H9 (cell line): ENCODE results near the gene CHMP1A. TPM values are rescaled to one million over a fixed set of nuclear protein-coding genes. Genes with fewer than 3 reads are reported as not detected.

Source experiments
- DNase-seq: peaks from one replicate; pipeline ENCODE4 v3.0.0-alpha.2; 2017
- H2AFZ ChIP-seq: one replicate; pipeline ENCODE4 v1.6.1; 2013; ENCODE audit warnings: mild to moderate bottlenecking, low read length, control low read depth, moderate library complexity
- H2AK5ac ChIP-seq: 2 replicates; pipeline ENCODE4 v1.6.1; 2013; ENCODE audit warnings: low read length, control low read depth, mixed read lengths; ENCODE audit not compliant: insufficient read length
- H2BK120ac ChIP-seq: one replicate; pipeline ENCODE4 v1.6.1; 2013; ENCODE audit warnings: low read depth, mild to moderate bottlenecking, low read length, control low read depth, inconsistent platforms; ENCODE audit not compliant: poor library complexity, severe bottlenecking
- H2BK12ac ChIP-seq: 2 replicates; pipeline ENCODE4 v1.6.1; 2013; ENCODE audit warnings: low read length, control low read depth, mixed read lengths, low read depth; ENCODE audit not compliant: insufficient read length
- H2BK15ac ChIP-seq: 2 replicates; pipeline ENCODE4 v1.6.1; 2013; ENCODE audit warnings: low read depth, low read length, control low read depth
- H2BK20ac ChIP-seq: one replicate; pipeline ENCODE4 v1.6.1; 2013; ENCODE audit warnings: low read depth, mild to moderate bottlenecking, low read length, control low read depth, inconsistent platforms; ENCODE audit not compliant: poor library complexity, severe bottlenecking
- H2BK5ac ChIP-seq: 2 replicates; pipeline ENCODE4 v1.6.1; 2013; ENCODE audit warnings: low read length, control low read depth, mixed read lengths; ENCODE audit not compliant: insufficient read length
- H3K14ac ChIP-seq: 2 replicates; pipeline ENCODE4 v1.6.1; 2013; ENCODE audit warnings: low read length, control low read depth; ENCODE audit not compliant: insufficient read depth
- H3K18ac ChIP-seq: 2 replicates; pipeline ENCODE4 v1.6.1; 2013; ENCODE audit warnings: low read depth, mild to moderate bottlenecking, mixed read lengths, low read length, control low read depth; ENCODE audit not compliant: insufficient read length
- H3K23ac ChIP-seq: 2 replicates; pipeline ENCODE4 v1.6.1; 2013; ENCODE audit warnings: low read length, control low read depth, mixed read lengths, low read depth; ENCODE audit not compliant: insufficient read length
- H3K23me2 ChIP-seq: 2 replicates; pipeline ENCODE4 v1.6.1; 2013; ENCODE audit warnings: low read depth, mild to moderate bottlenecking, mixed read lengths, low read length, control low read depth; ENCODE audit not compliant: insufficient read length, poor library complexity, severe bottlenecking
- H3K27ac ChIP-seq: 2 replicates; pipeline ENCODE4 v1.5.1; 2013; ENCODE audit warnings: low read length, control low read depth, mixed read lengths, low read depth; ENCODE audit not compliant: insufficient read length
- H3K27me3 ChIP-seq: 2 replicates; pipeline ENCODE4 v1.6.1; 2013; ENCODE audit warnings: low read length, control low read depth, inconsistent platforms; ENCODE audit not compliant: insufficient read depth
- H3K4ac ChIP-seq: 2 replicates; pipeline ENCODE4 v1.6.1; 2013; ENCODE audit warnings: low read depth, mild to moderate bottlenecking, control low read depth, inconsistent platforms, low read length, moderate library complexity
- H3K4me1 ChIP-seq: 2 replicates; pipeline ENCODE4 v1.6.1; 2013; ENCODE audit warnings: low read length, control low read depth, inconsistent platforms; ENCODE audit not compliant: insufficient read depth
- H3K4me2 ChIP-seq: 2 replicates; pipeline ENCODE4 v1.6.1; 2013; ENCODE audit warnings: low read length, control low read depth, mixed read lengths; ENCODE audit not compliant: insufficient read length, insufficient read depth
- H3K56ac ChIP-seq: 2 replicates; pipeline ENCODE4 v1.6.1; 2013; ENCODE audit warnings: low read depth, mild to moderate bottlenecking, mixed read lengths, low read length, control low read depth; ENCODE audit not compliant: insufficient read length
- H3K79me1 ChIP-seq: 2 replicates; pipeline ENCODE4 v1.6.1; 2013; ENCODE audit warnings: low read depth, mild to moderate bottlenecking, moderate library complexity, low read length, control low read depth, inconsistent platforms; ENCODE audit not compliant: insufficient read depth, poor library complexity, severe bottlenecking
- H3K79me2 ChIP-seq: 2 replicates; pipeline ENCODE4 v1.6.1; 2013; ENCODE audit warnings: low read length, control low read depth, inconsistent platforms; ENCODE audit not compliant: insufficient read depth
- H3K9ac ChIP-seq: 2 replicates; pipeline ENCODE4 v1.6.1; 2013; ENCODE audit warnings: low read length, control low read depth, mixed read lengths; ENCODE audit not compliant: insufficient read length; ENCODE audit errors: extremely low read depth
- H3K9me3 ChIP-seq: one replicate; pipeline ENCODE4 v1.6.1; 2013; ENCODE audit warnings: low read depth, low read length, inconsistent platforms; ENCODE audit not compliant: control insufficient read depth
- H3T11ph ChIP-seq: one replicate; pipeline ENCODE4 v1.6.1; 2013; ENCODE audit warnings: mild to moderate bottlenecking, low read length, control low read depth, inconsistent platforms
- H4K20me1 ChIP-seq: one replicate; pipeline ENCODE4 v1.6.1; 2013; ENCODE audit not compliant: control insufficient read depth, insufficient read length, insufficient read depth
- H4K5ac ChIP-seq: 2 replicates; pipeline ENCODE4 v1.6.1; 2013; ENCODE audit warnings: low read depth, mild to moderate bottlenecking, mixed read lengths, low read length, control low read depth; ENCODE audit not compliant: insufficient read length
- H4K8ac ChIP-seq: replicated peaks from 2 replicates; pipeline ENCODE4 v1.6.1; 2013; ENCODE audit warnings: low read length, control low read depth, mixed read lengths, low read depth; ENCODE audit not compliant: insufficient read length
- H4K91ac ChIP-seq: 2 replicates; pipeline ENCODE4 v1.6.1; 2013; ENCODE audit warnings: low read depth, mild to moderate bottlenecking, moderate library complexity, mixed read lengths, low read length, control low read depth; ENCODE audit not compliant: insufficient read length
- H3K27ac Mint-ChIP-seq, 3 experiments: 2 replicates in 2 of 3; 3 replicates in 1 of 3; pipeline ENCODE4 v1.8.0; 2020 to 2021; ENCODE audit warnings: mixed read lengths in 3 of 3, mild to moderate bottlenecking in 1 of 3, moderate library complexity in 1 of 3
- H3K27me3 Mint-ChIP-seq: 2 replicates; pipeline ENCODE4 v1.8.0; 2021; ENCODE audit warnings: low read depth, mild to moderate bottlenecking, moderate library complexity, mixed read lengths
- H3K36me3 Mint-ChIP-seq, 3 experiments: 2 replicates in 2 of 3; 3 replicates in 1 of 3; pipeline ENCODE4 v1.8.0; 2020 to 2021; ENCODE audit warnings: low read depth in 3 of 3, mixed read lengths in 3 of 3; ENCODE audit not compliant: insufficient read depth in 1 of 3
- H3K4me1 Mint-ChIP-seq, 2 experiments: 2 replicates each; pipeline ENCODE4 v1.8.0; 2020; ENCODE audit warnings: mixed read lengths in 2 of 2
- H3K4me3 Mint-ChIP-seq, 2 experiments: 2 replicates in 1 of 2; 3 replicates in 1 of 2; pipeline ENCODE4 v1.8.0; 2020 to 2021; ENCODE audit warnings: mild to moderate bottlenecking in 2 of 2, mixed read lengths in 2 of 2, moderate library complexity in 1 of 2
- H3K9me3 Mint-ChIP-seq, 2 experiments: 2 replicates in 1 of 2; 3 replicates in 1 of 2; pipeline ENCODE4 v1.8.0; 2020; ENCODE audit warnings: mild to moderate bottlenecking in 2 of 2, mixed read lengths in 2 of 2, moderate library complexity in 1 of 2
- WGBS: extraction: QIAGEN DNeasy Blood & Tissue Kit; methylation state at CpG from one replicate; pipeline ENCODE4 v1.1.7; 2013; ENCODE audit warnings: missing lambda C conversion rate, low lambda C conversion rate, mixed read lengths; ENCODE audit not compliant: insufficient read length; ENCODE audit errors: extremely low coverage; 5-methylcytosine and 5-hydroxymethylcytosine counted together
- total RNA-seq: library from RNA; stranded (reverse); gene quantifications from 2 replicates; pipeline ENCODE4 v1.2.1, GENCODE V29; 2021
- TF ChIP-seq, protein P1 (sequence below): fragments of 200-600 bp; sonication (generic); conservative IDR thresholded peaks from 3 replicates; pipeline ENCODE4 v1.8.0; 2021; ENCODE audit warnings: antibody characterized with exemption, mild to moderate bottlenecking

Gene CHMP1A
- total RNA-seq, 1 experiment from 2014 or later = 89.6 TPM

- Histone ChIP-seq H4K5ac (no peak overlapping the region), H3K56ac (no peak overlapping the region), H4K91ac (no peak overlapping the region), H3K4ac (no peak overlapping the region), H3K9me3 (no peaks in the 10 kb centered on the region), H2BK120ac (no peak overlapping the region), H3K4me2 (no peak overlapping the region), H2AK5ac (no peak overlapping the region), H3K27me3 (no peaks in the 10 kb centered on the region), H3K14ac (no peak overlapping the region), H3K79me2 (no peaks in the 10 kb centered on the region), H4K20me1 (no peaks in the 10 kb centered on the region), H3K9ac (no peak overlapping the region), H2BK20ac (no peak overlapping the region), H4K8ac (no peak overlapping the region), H3K18ac (no peak overlapping the region), H3K79me1 (no peaks in the 10 kb centered on the region), H2AFZ (no peak overlapping the region), H2BK5ac (no peak overlapping the region), H3T11ph (no peak overlapping the region), H2BK15ac (no peak overlapping the region), H3K23me2 (peaks cover 2% of the 10 kb centered on the region), H3K4me1 (no peaks in the 10 kb centered on the region; the same call in 1 of the 2 replicates), H3K27ac (no peak overlapping the region), H2BK12ac (no peak overlapping the region), H3K23ac (no peak overlapping the region)
- Mint-ChIP-seq H3K27ac (no peak overlapping the region; a peak in 1 of 7 replicates), H3K4me3 (no peak overlapping the region), H3K9me3 (no peaks in the 10 kb centered on the region), H3K4me1 (peaks cover 5 to 8% of the 10 kb centered on the region in 2 experiments), H3K36me3 (no peaks in the 10 kb centered on the region), H3K27me3 (peaks cover 7% of the 10 kb centered on the region)
- DNase-seq = no peak
- TF ChIP-seq, protein P1, sequence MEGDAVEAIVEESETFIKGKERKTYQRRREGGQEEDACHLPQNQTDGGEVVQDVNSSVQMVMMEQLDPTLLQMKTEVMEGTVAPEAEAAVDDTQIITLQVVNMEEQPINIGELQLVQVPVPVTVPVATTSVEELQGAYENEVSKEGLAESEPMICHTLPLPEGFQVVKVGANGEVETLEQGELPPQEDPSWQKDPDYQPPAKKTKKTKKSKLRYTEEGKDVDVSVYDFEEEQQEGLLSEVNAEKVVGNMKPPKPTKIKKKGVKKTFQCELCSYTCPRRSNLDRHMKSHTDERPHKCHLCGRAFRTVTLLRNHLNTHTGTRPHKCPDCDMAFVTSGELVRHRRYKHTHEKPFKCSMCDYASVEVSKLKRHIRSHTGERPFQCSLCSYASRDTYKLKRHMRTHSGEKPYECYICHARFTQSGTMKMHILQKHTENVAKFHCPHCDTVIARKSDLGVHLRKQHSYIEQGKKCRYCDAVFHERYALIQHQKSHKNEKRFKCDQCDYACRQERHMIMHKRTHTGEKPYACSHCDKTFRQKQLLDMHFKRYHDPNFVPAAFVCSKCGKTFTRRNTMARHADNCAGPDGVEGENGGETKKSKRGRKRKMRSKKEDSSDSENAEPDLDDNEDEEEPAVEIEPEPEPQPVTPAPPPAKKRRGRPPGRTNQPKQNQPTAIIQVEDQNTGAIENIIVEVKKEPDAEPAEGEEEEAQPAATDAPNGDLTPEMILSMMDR = no peak
- no CpG with 5 or more reads among the region's 34 CpGs for WGBS
These were observed 52.1 kb downstream of the CHMP1A start for GRCh38 chr16:89605186-89605970.
